OCI-LY1 (cell line): Measurements from ENCODE around the gene COL9A1.

Source experiments
- CTCF ChIP-seq: fragments of 200-600 bp; sonication (generic), shearing (Covaris generic); IDR thresholded peaks from 2 replicates; pipeline ENCODE4 v1.5.1; 2017; ENCODE audit warnings: mild to moderate bottlenecking, antibody characterized with exemption, low read length, moderate library complexity, mixed read lengths
- EZH2 ChIP-seq: fragments of 200-600 bp; sonication (generic), shearing (Covaris generic); IDR thresholded peaks from 2 replicates; pipeline ENCODE4 v1.8.0; 2017; ENCODE audit warnings: borderline replicate concordance, mixed run types, mild to moderate bottlenecking, antibody characterized with exemption, low read length, moderate library complexity, mixed read lengths

GRCh38 chr6:70222439-70222749 lies 80.5 kb downstream of the COL9A1 start:
- no peak for TF ChIP-seq CTCF
- no peak for TF ChIP-seq EZH2
